HEK293T (cell line): ENCODE results near the gene OTC.

Source experiments
- CTCF ChIA-PET: fragments of 350-600 bp; formaldehyde crosslinking; extraction: SDS; loops from one replicate; lab custom pipeline; 2021; ENCODE audit warnings: antibody characterized with exemption, inconsistent platforms; lab: Yijun Ruan, JAX
- POLR2A ChIA-PET: fragments of 350-600 bp; formaldehyde crosslinking; extraction: SDS; loops from one replicate; lab custom pipeline; 2020; ENCODE audit warnings: antibody characterized with exemption, inconsistent platforms; lab: Yijun Ruan, JAX
- DNase-seq: peaks from one replicate; pipeline ENCODE4 v3.0.0; 2012; ENCODE audit warnings: mixed read lengths; ENCODE audit errors: extremely low spot score
- ARNT ChIP-seq: fragments of 450-650 bp; IDR thresholded peaks from 2 replicates; pipeline ENCODE4 v1.6.1; 2017; ENCODE audit warnings: mild to moderate bottlenecking
- BHLHE40 ChIP-seq: fragments of 450-650 bp; IDR thresholded peaks from 2 replicates; pipeline ENCODE4 v1.6.1; 2016; ENCODE audit warnings: mild to moderate bottlenecking, moderate library complexity, borderline replicate concordance
- CTBP1 ChIP-seq: fragments of 450-650 bp; IDR thresholded peaks from 2 replicates; pipeline ENCODE4 v1.6.1; 2016; ENCODE audit warnings: borderline replicate concordance
- ELF4 ChIP-seq: fragments of 450-650 bp; IDR thresholded peaks from 2 replicates; pipeline ENCODE4 v1.6.1; 2017; ENCODE audit warnings: antibody characterized with exemption
- FOXA1 ChIP-seq: fragments of 450-650 bp; IDR thresholded peaks from 2 replicates; pipeline ENCODE4 v1.6.1; 2016; ENCODE audit warnings: mild to moderate bottlenecking
- FOXK2 ChIP-seq: fragments of 450-650 bp; IDR thresholded peaks from 2 replicates; pipeline ENCODE4 v1.6.1; 2016; ENCODE audit warnings: mild to moderate bottlenecking
- FOXM1 ChIP-seq: fragments of 450-650 bp; IDR thresholded peaks from 2 replicates; pipeline ENCODE4 v1.6.1; 2017; ENCODE audit warnings: mild to moderate bottlenecking, borderline replicate concordance
- HDGF ChIP-seq: fragments of 450-650 bp; IDR thresholded peaks from 2 replicates; pipeline ENCODE4 v1.6.1; 2017; ENCODE audit warnings: antibody characterized with exemption, borderline replicate concordance
- L3MBTL2 ChIP-seq: fragments of 450-650 bp; conservative IDR thresholded peaks from 2 replicates; pipeline ENCODE4 v1.6.1; 2016; ENCODE audit warnings: mild to moderate bottlenecking
- LEF1 ChIP-seq: fragments of 450-650 bp; IDR thresholded peaks from 2 replicates; pipeline ENCODE4 v1.6.1; 2017; ENCODE audit warnings: mild to moderate bottlenecking, borderline replicate concordance
- NFRKB ChIP-seq: fragments of 450-650 bp; IDR thresholded peaks from 2 replicates; pipeline ENCODE4 v1.6.1; 2016; ENCODE audit warnings: mild to moderate bottlenecking, moderate library complexity
- SP1 ChIP-seq: fragments of 450-650 bp; IDR thresholded peaks from 2 replicates; pipeline ENCODE4 v1.6.1; 2017
- SUZ12 ChIP-seq: fragments of 450-650 bp; IDR thresholded peaks from 2 replicates; pipeline ENCODE4 v1.6.1; 2016; ENCODE audit warnings: mild to moderate bottlenecking
- TARDBP ChIP-seq: fragments of 450-650 bp; IDR thresholded peaks from 2 replicates; pipeline ENCODE4 v1.6.1; 2016
- ZNF384 ChIP-seq: fragments of 450-650 bp; IDR thresholded peaks from 2 replicates; pipeline ENCODE4 v1.6.1; 2016
- TF ChIP-seq, protein P1 (sequence below): fragments of 450-650 bp; IDR thresholded peaks from 2 replicates; pipeline ENCODE4 v1.6.1; 2016

Gene OTC

DNA sequence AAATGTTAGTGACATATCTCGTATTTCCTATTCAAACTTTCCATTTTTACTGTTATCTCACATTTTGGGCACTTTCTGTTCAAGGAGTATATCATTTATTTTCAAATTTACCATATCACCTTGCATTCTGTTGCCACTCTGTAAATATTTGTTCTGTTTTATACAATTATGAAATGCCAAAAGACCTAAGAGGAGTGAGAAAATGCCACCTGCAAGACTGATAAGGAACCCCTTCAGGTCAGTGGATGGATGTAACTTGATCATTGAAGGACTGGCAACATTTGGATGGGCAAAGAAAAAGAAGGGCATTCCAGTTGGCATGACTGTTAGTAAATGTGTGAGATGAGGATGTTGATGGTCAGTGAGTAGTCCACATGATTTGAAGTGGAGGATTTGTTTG lies 79.1 kb downstream of the OTC start:
- CTCF ChIA-PET, result no interaction called here
- TF ChIP-seq SP1, result no peak
- TF ChIP-seq, protein P1, sequence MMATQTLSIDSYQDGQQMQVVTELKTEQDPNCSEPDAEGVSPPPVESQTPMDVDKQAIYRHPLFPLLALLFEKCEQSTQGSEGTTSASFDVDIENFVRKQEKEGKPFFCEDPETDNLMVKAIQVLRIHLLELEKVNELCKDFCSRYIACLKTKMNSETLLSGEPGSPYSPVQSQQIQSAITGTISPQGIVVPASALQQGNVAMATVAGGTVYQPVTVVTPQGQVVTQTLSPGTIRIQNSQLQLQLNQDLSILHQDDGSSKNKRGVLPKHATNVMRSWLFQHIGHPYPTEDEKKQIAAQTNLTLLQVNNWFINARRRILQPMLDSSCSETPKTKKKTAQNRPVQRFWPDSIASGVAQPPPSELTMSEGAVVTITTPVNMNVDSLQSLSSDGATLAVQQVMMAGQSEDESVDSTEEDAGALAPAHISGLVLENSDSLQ, result no peak
- no peak for TF ChIP-seq TARDBP
- TF ChIP-seq ARNT, result no peak
- TF ChIP-seq SUZ12, result no peak
- TF ChIP-seq FOXA1, result no peak
- TF ChIP-seq ELF4, result no peak
- no peak for TF ChIP-seq FOXK2
- TF ChIP-seq FOXM1, result no peak
- TF ChIP-seq L3MBTL2, result no peak
- POLR2A ChIA-PET, result no interaction called here
- no peak for DNase-seq

DNA sequence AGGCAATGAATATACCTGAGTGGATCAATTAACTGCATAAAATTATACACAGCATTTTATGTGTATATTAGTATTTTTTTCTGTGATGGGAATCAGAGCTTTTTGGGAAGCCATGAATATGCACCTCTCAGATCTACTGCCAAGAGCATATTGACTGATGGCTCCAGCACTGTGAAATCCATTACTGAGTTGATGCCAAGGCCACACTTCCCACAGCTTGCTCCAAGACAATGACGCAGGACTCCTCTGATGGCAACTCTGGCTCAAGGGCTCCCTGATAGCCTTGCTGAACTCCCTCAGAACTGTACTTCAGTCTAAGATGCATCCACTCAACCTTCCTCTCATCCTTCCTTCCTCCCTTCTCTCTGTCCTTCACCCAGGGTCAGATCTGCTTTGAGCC lies 82.7 kb downstream of the OTC start:
- DNase-seq, result no peak
- CTCF ChIA-PET, result no interaction called here
- TF ChIP-seq ARNT (no peak), ZNF384 (no peak)
- POLR2A ChIA-PET, result no interaction called here

DNA sequence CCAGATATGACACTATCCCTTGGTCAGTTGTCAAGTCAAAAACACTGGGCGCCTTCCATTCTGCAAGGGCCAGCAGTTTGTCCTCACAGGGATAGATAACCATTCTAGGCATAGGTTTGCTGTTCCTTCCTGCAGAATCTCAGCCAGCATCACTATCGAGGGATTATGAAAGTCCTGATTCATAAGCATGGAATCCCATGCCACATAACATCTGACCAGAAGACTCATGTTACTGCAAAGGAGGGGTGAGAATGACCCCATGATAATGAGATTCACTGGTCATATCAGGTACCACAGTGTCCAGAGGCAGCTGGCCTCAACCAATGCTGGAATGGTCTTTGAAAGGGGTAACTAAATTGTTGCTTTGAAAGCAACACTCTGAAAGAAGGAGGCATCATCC lies 84.7 kb downstream of the OTC start:
- ChIA-PET POLR2A (no interaction called here), CTCF (no interaction called here)
- no peak for DNase-seq
- no peak for TF ChIP-seq FOXM1
- TF ChIP-seq TARDBP, result no peak
- no peak for TF ChIP-seq SUZ12
- no peak for TF ChIP-seq ARNT
- TF ChIP-seq, protein P1, result no peak
- no peak for TF ChIP-seq BHLHE40
- no peak for TF ChIP-seq HDGF
- TF ChIP-seq SP1, result no peak
- no peak for TF ChIP-seq LEF1
- TF ChIP-seq ZNF384, result no peak
- no peak for TF ChIP-seq ELF4
- TF ChIP-seq FOXK2, result no peak
- no peak for TF ChIP-seq L3MBTL2
- no peak for TF ChIP-seq NFRKB
- TF ChIP-seq CTBP1, result no peak
- TF ChIP-seq FOXA1, result no peak

DNA sequence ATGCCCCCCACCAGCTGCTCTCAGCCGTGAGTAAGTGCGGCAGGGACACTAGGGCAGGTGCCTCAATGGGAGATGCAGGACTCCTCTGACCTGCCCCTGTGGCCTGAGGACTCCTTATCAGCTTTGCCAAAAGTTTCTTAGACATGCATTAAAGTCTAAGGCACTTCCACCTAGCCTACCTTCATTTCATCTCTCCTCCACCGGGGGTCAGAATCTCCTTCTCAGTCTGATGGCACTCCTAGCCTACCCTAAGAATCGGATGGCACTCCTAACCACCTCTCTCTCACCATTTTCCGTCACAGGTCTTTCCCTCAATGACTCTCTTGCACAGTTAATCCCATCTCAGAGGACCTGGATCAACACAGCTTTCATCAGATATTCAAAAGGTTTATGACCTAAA lies 85.9 kb downstream of the OTC start:
- no peak for TF ChIP-seq FOXA1
- no peak for TF ChIP-seq CTBP1
- no peak for TF ChIP-seq ELF4
- no peak for TF ChIP-seq LEF1
- TF ChIP-seq FOXM1, result no peak
- TF ChIP-seq NFRKB, result no peak
- TF ChIP-seq, protein P1, result no peak
- no peak for TF ChIP-seq L3MBTL2
- TF ChIP-seq ARNT, result no peak
- no peak for TF ChIP-seq TARDBP
- TF ChIP-seq SP1, result no peak
- TF ChIP-seq SUZ12, result no peak
- TF ChIP-seq BHLHE40, result no peak
- no peak for TF ChIP-seq HDGF
- TF ChIP-seq FOXK2, result no peak
- TF ChIP-seq ZNF384, result no peak
- no peak for DNase-seq
- ChIA-PET CTCF (no interaction called here), POLR2A (no interaction called here)

DNA sequence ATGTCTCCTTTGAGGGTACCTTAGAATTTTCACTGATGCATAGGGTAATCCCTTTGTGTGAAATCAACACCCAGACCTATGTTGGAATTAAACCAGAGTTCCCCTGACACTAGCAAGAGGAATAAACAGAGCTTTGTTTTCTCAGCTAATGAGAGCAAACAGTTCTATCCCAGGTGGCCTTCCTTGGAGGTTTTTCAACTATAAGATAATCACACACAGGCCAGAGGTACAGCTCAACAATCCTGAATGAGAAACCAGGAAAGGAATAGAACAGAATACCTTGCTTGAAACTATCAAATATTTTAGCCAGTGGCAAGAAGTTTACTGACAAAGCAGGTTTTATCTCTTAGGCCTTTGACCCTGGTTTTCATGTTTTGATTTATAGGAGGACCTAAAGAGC lies 100.2 kb downstream of the OTC start:
- CTCF ChIA-PET, result no interaction called here
- POLR2A ChIA-PET, result no interaction called here
- TF ChIP-seq FOXA1, result no peak
- TF ChIP-seq CTBP1, result no peak
- no peak for TF ChIP-seq ELF4
- no peak for DNase-seq

DNA sequence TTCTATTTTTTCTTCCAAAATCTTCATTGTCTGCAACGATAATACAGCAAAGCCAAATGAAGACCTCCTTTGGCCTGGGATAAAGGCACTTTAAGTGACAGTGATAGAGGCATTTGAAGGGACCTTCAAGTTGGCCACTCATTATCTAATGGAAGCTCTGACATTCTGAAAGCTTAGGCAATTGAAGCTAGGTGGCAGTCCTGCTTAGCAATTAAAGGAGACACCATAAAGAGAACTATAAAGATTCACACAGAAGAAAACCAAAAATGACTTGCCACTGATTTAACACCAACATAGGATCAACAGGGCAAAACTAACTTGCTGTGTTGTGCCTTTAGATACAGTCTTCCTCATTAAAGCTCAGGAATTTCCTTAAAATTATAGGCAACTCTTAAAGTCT lies 105.7 kb downstream of the OTC start:
- ChIA-PET POLR2A (no interaction called here), CTCF (no interaction called here)
- no peak for DNase-seq
- TF ChIP-seq L3MBTL2 (no peak), ARNT (no peak), FOXA1 (no peak), SP1 (no peak), TARDBP (no peak), FOXK2 (no peak), LEF1 (no peak), SUZ12 (no peak), CTBP1 (no peak), ELF4 (no peak), FOXM1 (no peak)
- TF ChIP-seq, protein P1, result no peak

DNA sequence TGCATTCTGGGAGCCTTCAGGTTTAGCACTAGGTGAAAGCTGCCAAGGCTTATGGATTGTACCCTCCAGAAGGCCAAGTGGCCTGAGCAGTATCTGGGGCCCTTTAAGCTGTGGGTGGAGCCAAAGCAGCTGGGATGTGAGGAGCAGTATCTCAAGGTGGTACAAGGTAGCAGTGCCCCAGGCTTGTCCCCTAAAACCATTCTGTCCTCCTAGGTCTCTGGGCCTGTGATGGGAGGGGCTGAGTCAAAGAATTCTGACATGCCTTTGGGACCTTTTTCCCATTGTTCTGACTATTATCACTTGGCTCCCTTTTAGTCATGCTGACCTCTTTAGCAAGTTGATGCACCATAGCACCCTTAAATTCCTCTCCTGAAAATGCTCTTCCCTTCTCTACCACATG lies 109.9 kb downstream of the OTC start:
- ChIA-PET POLR2A (no interaction called here), CTCF (no interaction called here)
- TF ChIP-seq FOXK2 (no peak), FOXM1 (no peak), ELF4 (no peak), ZNF384 (no peak)
- DNase-seq, result no peak
